GM21515 (cell line): ENCODE results near the gene BCAS3.

Experiments used
- ATAC-seq: cut with Tn5 transposase; IDR thresholded peaks from one replicate; pipeline ENCODE4 v1.9.1; 2021; ENCODE audit not compliant: unreplicated experiment

The BCAS3 gene

DNA sequence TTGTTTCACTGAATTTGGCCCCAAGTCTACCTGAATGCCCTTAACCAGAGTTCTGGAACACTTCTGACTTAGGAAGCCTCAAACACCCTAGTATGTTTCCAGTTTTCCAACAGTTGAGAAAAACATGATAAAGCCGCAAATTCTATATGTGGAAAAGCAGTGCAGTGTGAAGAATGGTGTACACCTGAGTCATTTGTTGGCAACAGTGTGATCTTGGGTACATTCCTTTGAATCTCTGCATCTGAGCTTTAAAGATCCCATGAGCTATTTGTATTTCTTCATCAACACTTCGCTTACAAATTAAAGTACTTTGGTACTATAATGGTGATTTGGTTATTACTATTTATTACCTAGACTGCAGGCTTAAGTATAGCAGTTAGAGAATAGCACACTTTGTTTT is 628.4 kb downstream of the BCAS3 start:
- no peak for ATAC-seq

DNA sequence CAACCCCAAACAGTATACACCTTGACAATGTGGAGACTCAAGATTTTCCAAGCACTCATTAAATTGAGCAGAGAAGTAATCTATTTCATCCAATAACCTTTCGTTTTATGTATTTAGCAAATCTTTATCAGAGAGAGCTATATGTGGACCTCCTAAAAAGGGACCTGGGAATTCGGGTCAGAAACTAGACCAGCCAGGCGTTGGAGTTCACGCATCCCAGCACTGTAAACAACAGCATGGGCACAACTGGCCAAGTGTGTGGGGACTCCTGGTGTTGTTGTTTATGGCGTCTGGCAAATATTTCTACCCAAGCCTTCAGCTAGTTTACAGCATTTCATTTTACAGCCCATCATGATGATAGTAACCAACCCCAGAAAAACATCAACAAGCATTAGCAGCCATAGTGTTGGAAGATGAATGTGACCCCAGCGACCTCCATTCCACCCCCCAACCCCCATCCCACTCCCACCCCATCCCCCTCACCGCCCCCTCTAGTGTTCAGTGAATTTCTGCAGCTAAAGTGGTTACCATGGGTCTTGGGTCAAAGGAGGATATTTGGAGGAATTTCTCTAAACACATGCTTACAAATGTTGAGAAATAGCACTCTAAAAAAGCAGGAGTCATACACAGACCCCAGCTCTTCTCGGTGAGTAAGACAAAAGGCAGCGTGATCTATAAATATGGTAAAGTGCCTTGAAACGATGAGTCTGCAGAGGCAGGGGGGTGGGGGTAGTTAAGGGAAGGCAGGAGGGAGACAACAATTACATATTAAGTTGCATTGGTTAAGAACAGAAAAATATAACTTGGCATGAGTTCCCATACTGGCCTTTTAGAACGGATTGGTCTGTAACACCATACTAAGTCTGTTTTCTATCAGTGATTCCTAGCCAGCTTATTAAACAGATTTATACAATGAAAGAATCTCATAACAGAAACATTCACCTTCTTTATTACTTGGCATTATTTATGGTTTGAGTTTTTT is 630.5 kb downstream of the BCAS3 start:
- ATAC-seq, result no peak

- ATAC-seq, result no peak
Measured at GRCh38 chr17:61309362-61310256, 632.0 kb downstream of the BCAS3 start.

GRCh38 chr17:61310590-61310989 is 632.9 kb downstream of the BCAS3 start:
- ATAC-seq, result no peak

GRCh38 chr17:61312406-61313295 is 635.0 kb downstream of the BCAS3 start:
- no peak for ATAC-seq

GRCh38 chr17:61313461-61314326 is 636.0 kb downstream of the BCAS3 start:
- ATAC-seq, result no peak

- ATAC-seq, result no peak
Measured at GRCh38 chr17:61314368-61315078, 636.9 kb downstream of the BCAS3 start.

- no peak for ATAC-seq
Measured at GRCh38 chr17:61316633-61317032, 639.0 kb downstream of the BCAS3 start.

DNA sequence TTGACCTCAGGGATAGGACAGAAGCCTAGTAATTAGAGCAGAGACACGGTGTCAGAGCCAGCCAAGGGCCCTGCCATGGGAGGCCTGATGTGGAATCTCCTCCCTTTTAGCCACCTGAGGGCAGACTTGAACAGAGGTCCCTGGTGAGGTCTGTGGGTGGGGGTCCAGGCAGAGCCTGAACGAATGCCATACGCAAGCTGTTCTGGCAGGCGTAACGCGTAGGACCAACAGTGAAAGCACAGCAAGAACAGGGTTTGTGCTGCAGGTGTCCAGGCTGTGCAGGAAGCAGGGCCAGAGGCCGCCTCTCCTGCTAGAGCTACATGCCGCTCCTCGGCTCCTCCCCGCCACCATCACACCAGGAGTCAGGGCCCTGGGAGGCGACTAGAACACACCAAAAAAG is 640.1 kb downstream of the BCAS3 start:
- ATAC-seq, result no peak

DNA sequence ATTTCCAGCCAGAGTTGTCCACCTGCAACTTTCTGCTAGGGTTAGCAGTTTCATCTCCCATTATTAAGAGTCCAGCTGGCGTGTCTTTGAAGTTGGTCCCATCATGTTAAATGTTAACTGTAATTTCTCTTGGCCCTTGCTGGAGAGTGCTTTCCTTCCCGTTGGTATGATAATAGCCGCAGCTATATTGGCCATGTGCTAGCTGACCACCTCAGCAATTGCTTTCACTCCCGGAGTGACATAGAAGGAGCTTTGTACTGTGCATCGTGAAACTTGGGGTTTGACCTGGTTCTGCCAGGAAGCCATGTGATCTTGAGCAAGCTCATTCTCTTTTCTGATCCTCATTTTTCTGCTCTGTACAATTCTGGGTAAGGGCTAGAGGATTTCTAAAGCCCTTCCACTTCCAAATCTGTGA is 641.0 kb downstream of the BCAS3 start:
- ATAC-seq, result no peak

DNA sequence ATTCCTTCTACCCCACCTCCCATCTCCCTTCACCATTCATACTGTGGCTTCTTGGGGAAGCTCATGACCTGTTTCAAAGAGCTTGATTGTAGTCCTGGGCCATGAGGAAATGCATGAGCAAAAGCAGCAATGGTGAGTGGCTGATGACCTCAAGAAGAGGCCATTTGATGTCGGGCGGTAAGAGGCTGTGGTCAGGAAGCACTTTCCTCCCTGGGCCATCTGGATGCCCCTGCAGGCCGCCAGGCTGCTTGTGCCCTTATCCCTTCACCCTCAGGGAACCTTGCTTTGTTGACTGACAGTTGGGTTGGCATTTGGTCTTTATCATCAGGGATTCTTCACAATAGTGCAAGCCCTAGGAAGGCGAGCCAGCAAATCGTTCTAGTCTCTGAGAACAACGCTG is 643.7 kb downstream of the BCAS3 start:
- ATAC-seq, result no peak

DNA sequence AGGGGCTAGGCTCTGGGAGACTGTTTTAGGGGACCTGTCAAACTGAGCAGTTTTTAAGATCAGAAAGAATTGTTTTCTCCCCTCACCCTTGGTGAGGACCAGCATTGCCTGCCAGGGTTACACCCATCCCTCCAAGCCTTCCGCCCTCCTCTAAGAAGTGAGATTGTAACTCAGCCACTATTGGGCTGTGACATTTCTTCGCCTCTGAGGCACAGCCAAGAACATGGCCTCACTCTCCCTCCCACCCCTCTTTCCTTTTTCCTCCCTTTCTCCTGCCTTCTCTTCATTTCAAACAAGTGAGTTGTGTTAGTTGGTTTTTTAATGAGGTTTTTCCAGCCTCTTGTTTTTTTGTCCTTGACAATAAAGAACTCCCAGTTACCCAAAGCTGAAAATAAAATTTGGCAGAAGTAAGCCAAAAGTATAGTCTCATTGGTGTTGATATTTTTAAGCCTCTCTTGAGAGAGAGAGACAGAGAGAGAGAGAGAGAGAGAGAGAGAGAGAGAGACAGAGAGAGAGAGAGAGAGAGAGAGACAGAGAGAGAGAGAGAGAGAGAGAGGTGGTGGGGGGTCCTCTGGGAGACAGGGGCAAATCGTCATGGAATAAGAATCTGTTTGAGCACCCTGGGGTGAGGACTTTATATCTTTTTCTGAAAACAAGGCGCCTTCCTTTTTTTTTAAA is 644.8 kb downstream of the BCAS3 start:
- ATAC-seq, result no peak

DNA sequence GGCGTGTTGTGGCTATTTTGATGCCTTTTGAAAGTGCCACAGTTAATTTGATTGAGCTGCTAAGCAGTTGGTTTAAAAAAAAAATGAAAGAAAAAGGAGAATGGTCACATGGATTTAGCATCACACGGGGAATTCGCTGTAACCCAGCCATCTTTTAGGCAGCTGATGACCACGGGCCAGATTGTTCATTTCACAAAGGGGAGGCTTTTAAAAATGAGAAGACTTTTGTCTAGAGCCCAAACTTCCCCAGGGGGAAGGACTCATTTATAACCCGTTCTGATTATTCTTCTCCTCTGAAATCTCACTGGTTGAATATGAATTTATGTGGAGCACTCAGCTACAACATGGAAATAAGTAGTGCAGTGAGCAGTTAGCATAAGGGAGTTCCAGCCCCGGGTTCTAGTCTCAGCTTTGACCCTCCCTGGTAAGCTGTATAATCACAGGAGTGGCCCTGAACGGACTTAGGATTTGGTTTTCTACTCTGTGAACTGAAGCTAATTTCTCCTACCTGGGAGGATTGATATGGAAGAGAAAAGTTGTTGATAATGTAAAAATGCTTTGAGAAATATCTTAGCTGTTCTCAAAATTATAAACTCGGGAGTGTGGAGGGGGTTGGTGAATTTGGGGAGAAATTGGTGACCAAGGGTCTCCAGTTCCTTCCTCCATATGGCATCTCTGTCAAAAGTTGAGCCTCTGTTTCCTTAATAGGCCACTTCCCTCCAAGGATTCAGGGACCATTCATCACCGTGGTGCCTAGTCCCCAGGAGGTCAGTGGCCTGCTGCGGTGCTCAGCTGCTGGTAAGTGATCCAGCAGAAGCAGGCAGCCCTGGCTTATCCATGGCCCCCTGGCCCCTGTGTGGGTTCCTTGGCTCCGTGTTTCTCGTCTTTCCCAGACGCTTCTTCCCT is 645.6 kb downstream of the BCAS3 start:
- no peak for ATAC-seq

DNA sequence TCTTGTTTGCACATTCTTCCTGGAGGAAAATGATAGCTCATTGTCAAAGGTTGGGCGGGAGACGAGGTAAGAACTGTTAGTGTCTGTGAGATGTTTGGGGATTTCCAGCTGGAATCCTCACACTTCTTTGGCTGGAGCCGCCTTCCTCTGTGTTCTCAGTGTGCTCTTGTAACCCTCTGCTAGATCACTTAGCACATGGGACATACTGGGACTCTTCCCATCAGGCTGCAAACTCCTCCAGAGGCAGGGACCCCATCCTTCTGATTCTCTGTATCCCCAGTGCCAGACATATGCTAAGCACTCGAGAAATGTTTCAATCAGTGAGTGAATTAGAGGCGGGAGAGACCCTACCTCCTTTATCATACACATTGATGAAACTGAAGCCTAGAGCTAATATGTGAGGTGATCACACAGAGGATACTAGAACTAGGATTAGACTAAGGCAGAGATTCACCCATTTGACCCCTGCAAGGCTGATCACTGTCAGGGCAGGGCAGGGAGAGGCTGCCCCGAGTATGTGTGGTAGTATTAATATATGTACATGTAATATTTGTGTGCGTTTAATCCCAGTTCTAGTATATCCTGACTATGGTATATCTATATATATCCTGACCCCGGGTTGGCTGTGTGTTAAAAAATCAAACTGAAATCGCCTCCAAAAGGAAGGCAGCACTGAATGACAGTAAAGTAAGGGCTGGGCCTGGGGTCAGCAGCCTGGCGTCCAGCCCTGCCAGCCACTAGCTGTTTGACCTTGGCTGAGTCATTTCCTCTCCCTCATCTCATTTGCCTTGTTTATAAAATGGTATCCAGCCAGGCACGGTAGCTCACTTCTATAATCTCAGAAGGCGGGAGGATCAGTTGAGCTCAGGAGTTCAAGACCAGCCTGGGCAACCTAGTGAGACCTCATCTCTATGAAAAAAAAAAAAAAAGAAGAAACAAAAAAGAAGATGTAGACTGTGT is 646.5 kb downstream of the BCAS3 start:
- ATAC-seq, result no peak

DNA sequence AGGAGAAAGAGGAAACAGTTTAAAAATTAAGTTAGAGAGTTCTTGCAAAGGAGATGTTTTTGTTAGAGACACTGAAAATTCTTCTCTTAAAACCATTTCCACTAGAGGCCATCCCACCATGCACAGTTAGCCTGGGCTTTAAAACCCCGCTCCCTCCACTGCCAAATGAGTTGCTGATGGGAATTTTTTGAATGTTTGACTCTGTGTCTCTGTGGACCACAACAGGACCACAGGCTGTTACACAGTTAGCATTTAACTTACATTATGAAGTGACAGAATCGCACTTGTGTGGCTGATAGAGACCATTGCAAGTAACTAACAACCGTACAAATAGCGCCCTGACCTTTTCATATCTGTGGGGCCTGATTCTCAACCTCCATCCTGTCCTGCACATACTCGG is 647.3 kb downstream of the BCAS3 start:
- ATAC-seq, result no peak

GRCh38 chr17:61325382-61326073 is 647.9 kb downstream of the BCAS3 start:
- no peak for ATAC-seq
